H9 (cell line): ENCODE data around the gene LY6G6F. TPM values are rescaled to one million over a fixed set of nuclear protein-coding genes. Genes with fewer than 3 reads are reported as not detected.
A peak's percentile ranks its signal among the peaks of the same experiment; 100 is the strongest.

Experiments
- DNase-seq: peaks from one replicate; pipeline ENCODE4 v3.0.0-alpha.2; 2017
- H2AFZ ChIP-seq: one replicate; pipeline ENCODE4 v1.6.1; 2013; ENCODE audit warnings: mild to moderate bottlenecking, low read length, control low read depth, moderate library complexity
- H2AK5ac ChIP-seq: 2 replicates; pipeline ENCODE4 v1.6.1; 2013; ENCODE audit warnings: low read length, control low read depth, mixed read lengths; ENCODE audit not compliant: insufficient read length
- H2BK120ac ChIP-seq: one replicate; pipeline ENCODE4 v1.6.1; 2013; ENCODE audit warnings: low read depth, mild to moderate bottlenecking, low read length, control low read depth, inconsistent platforms; ENCODE audit not compliant: poor library complexity, severe bottlenecking
- H2BK12ac ChIP-seq: 2 replicates; pipeline ENCODE4 v1.6.1; 2013; ENCODE audit warnings: low read length, control low read depth, mixed read lengths, low read depth; ENCODE audit not compliant: insufficient read length
- H2BK15ac ChIP-seq: 2 replicates; pipeline ENCODE4 v1.6.1; 2013; ENCODE audit warnings: low read depth, low read length, control low read depth
- H2BK20ac ChIP-seq: one replicate; pipeline ENCODE4 v1.6.1; 2013; ENCODE audit warnings: low read depth, mild to moderate bottlenecking, low read length, control low read depth, inconsistent platforms; ENCODE audit not compliant: poor library complexity, severe bottlenecking
- H2BK5ac ChIP-seq: 2 replicates; pipeline ENCODE4 v1.6.1; 2013; ENCODE audit warnings: low read length, control low read depth, mixed read lengths; ENCODE audit not compliant: insufficient read length
- H3K14ac ChIP-seq: 2 replicates; pipeline ENCODE4 v1.6.1; 2013; ENCODE audit warnings: low read length, control low read depth; ENCODE audit not compliant: insufficient read depth
- H3K18ac ChIP-seq: 2 replicates; pipeline ENCODE4 v1.6.1; 2013; ENCODE audit warnings: low read depth, mild to moderate bottlenecking, mixed read lengths, low read length, control low read depth; ENCODE audit not compliant: insufficient read length
- H3K23ac ChIP-seq: 2 replicates; pipeline ENCODE4 v1.6.1; 2013; ENCODE audit warnings: low read length, control low read depth, mixed read lengths, low read depth; ENCODE audit not compliant: insufficient read length
- H3K23me2 ChIP-seq: 2 replicates; pipeline ENCODE4 v1.6.1; 2013; ENCODE audit warnings: low read depth, mild to moderate bottlenecking, mixed read lengths, low read length, control low read depth; ENCODE audit not compliant: insufficient read length, poor library complexity, severe bottlenecking
- H3K27ac ChIP-seq: 2 replicates; pipeline ENCODE4 v1.5.1; 2013; ENCODE audit warnings: low read length, control low read depth, mixed read lengths, low read depth; ENCODE audit not compliant: insufficient read length
- H3K27me3 ChIP-seq: 2 replicates; pipeline ENCODE4 v1.6.1; 2013; ENCODE audit warnings: low read length, control low read depth, inconsistent platforms; ENCODE audit not compliant: insufficient read depth
- H3K4ac ChIP-seq: 2 replicates; pipeline ENCODE4 v1.6.1; 2013; ENCODE audit warnings: low read depth, mild to moderate bottlenecking, control low read depth, inconsistent platforms, low read length, moderate library complexity
- H3K4me1 ChIP-seq: 2 replicates; pipeline ENCODE4 v1.6.1; 2013; ENCODE audit warnings: low read length, control low read depth, inconsistent platforms; ENCODE audit not compliant: insufficient read depth
- H3K4me2 ChIP-seq: 2 replicates; pipeline ENCODE4 v1.6.1; 2013; ENCODE audit warnings: low read length, control low read depth, mixed read lengths; ENCODE audit not compliant: insufficient read length, insufficient read depth
- H3K56ac ChIP-seq: 2 replicates; pipeline ENCODE4 v1.6.1; 2013; ENCODE audit warnings: low read depth, mild to moderate bottlenecking, mixed read lengths, low read length, control low read depth; ENCODE audit not compliant: insufficient read length
- H3K79me1 ChIP-seq: 2 replicates; pipeline ENCODE4 v1.6.1; 2013; ENCODE audit warnings: low read depth, mild to moderate bottlenecking, moderate library complexity, low read length, control low read depth, inconsistent platforms; ENCODE audit not compliant: insufficient read depth, poor library complexity, severe bottlenecking
- H3K79me2 ChIP-seq: 2 replicates; pipeline ENCODE4 v1.6.1; 2013; ENCODE audit warnings: low read length, control low read depth, inconsistent platforms; ENCODE audit not compliant: insufficient read depth
- H3K9ac ChIP-seq: 2 replicates; pipeline ENCODE4 v1.6.1; 2013; ENCODE audit warnings: low read length, control low read depth, mixed read lengths; ENCODE audit not compliant: insufficient read length; ENCODE audit errors: extremely low read depth
- H3K9me3 ChIP-seq: one replicate; pipeline ENCODE4 v1.6.1; 2013; ENCODE audit warnings: low read depth, low read length, inconsistent platforms; ENCODE audit not compliant: control insufficient read depth
- H3T11ph ChIP-seq: one replicate; pipeline ENCODE4 v1.6.1; 2013; ENCODE audit warnings: mild to moderate bottlenecking, low read length, control low read depth, inconsistent platforms
- H4K20me1 ChIP-seq: one replicate; pipeline ENCODE4 v1.6.1; 2013; ENCODE audit not compliant: control insufficient read depth, insufficient read length, insufficient read depth
- H4K5ac ChIP-seq: 2 replicates; pipeline ENCODE4 v1.6.1; 2013; ENCODE audit warnings: low read depth, mild to moderate bottlenecking, mixed read lengths, low read length, control low read depth; ENCODE audit not compliant: insufficient read length
- H4K8ac ChIP-seq: replicated peaks from 2 replicates; pipeline ENCODE4 v1.6.1; 2013; ENCODE audit warnings: low read length, control low read depth, mixed read lengths, low read depth; ENCODE audit not compliant: insufficient read length
- H4K91ac ChIP-seq: 2 replicates; pipeline ENCODE4 v1.6.1; 2013; ENCODE audit warnings: low read depth, mild to moderate bottlenecking, moderate library complexity, mixed read lengths, low read length, control low read depth; ENCODE audit not compliant: insufficient read length
- H3K27ac Mint-ChIP-seq, 3 experiments: 2 replicates in 2 of 3; 3 replicates in 1 of 3; pipeline ENCODE4 v1.8.0; 2020 to 2021; ENCODE audit warnings: mixed read lengths in 3 of 3, mild to moderate bottlenecking in 1 of 3, moderate library complexity in 1 of 3
- H3K27me3 Mint-ChIP-seq: 2 replicates; pipeline ENCODE4 v1.8.0; 2021; ENCODE audit warnings: low read depth, mild to moderate bottlenecking, moderate library complexity, mixed read lengths
- H3K36me3 Mint-ChIP-seq, 3 experiments: 2 replicates in 2 of 3; 3 replicates in 1 of 3; pipeline ENCODE4 v1.8.0; 2020 to 2021; ENCODE audit warnings: low read depth in 3 of 3, mixed read lengths in 3 of 3; ENCODE audit not compliant: insufficient read depth in 1 of 3
- H3K4me1 Mint-ChIP-seq, 2 experiments: 2 replicates each; pipeline ENCODE4 v1.8.0; 2020; ENCODE audit warnings: mixed read lengths in 2 of 2
- H3K4me3 Mint-ChIP-seq, 2 experiments: 2 replicates in 1 of 2; 3 replicates in 1 of 2; pipeline ENCODE4 v1.8.0; 2020 to 2021; ENCODE audit warnings: mild to moderate bottlenecking in 2 of 2, mixed read lengths in 2 of 2, moderate library complexity in 1 of 2
- H3K9me3 Mint-ChIP-seq, 2 experiments: 2 replicates in 1 of 2; 3 replicates in 1 of 2; pipeline ENCODE4 v1.8.0; 2020; ENCODE audit warnings: mild to moderate bottlenecking in 2 of 2, mixed read lengths in 2 of 2, moderate library complexity in 1 of 2
- CTCF ChIP-seq: fragments of 200-600 bp; sonication (generic); conservative IDR thresholded peaks from 3 replicates; pipeline ENCODE4 v1.8.0; 2021; ENCODE audit warnings: antibody characterized with exemption, mild to moderate bottlenecking
- WGBS: extraction: QIAGEN DNeasy Blood & Tissue Kit; methylation state at CpG from one replicate; pipeline ENCODE4 v1.1.7; 2013; ENCODE audit warnings: missing lambda C conversion rate, low lambda C conversion rate, mixed read lengths; ENCODE audit not compliant: insufficient read length; ENCODE audit errors: extremely low coverage; 5-methylcytosine and 5-hydroxymethylcytosine counted together
- total RNA-seq: library from RNA; stranded (reverse); gene quantifications from 2 replicates; pipeline ENCODE4 v1.2.1, GENCODE V29; 2021

LY6G6F gene
- total RNA-seq, 1 experiment from 2014 or later, result not detected

GRCh38 chr6:31737991-31738979 lies 31.6 kb downstream of the LY6G6F start:
- no peak overlapping the region for H3K9ac ChIP-seq
- peak; percentile 51 for TF ChIP-seq CTCF
- H3K9me3 ChIP-seq, result no peaks in the 10 kb centered on the region
- no peaks in the 10 kb centered on the region for H4K20me1 ChIP-seq
- no peak overlapping the region for H2BK15ac ChIP-seq
- H4K5ac ChIP-seq, result no peak overlapping the region
- no peak overlapping the region for H2BK5ac ChIP-seq
- no peaks in the 10 kb centered on the region for H3K27me3 ChIP-seq
- H3K79me1 ChIP-seq, result no peaks in the 10 kb centered on the region
- no peak overlapping the region for H2AFZ ChIP-seq
- no CpG with 5 or more reads among the region's 6 CpGs for WGBS
- no peaks in the 10 kb centered on the region for H3K27me3 Mint-ChIP-seq
- peaks cover 26 to 37% (median 27%) of the 10 kb centered on the region in 3 experiments for H3K36me3 Mint-ChIP-seq
- no peaks in the 10 kb centered on the region for H3K9me3 Mint-ChIP-seq
- no peak overlapping the region for H3K4me2 ChIP-seq
- H2BK120ac ChIP-seq, result no peak overlapping the region
- H3K18ac ChIP-seq, result no peak overlapping the region
- no peak overlapping the region for H4K91ac ChIP-seq
- peaks cover 16% of the 10 kb centered on the region for H3K4me1 ChIP-seq
- H3K27ac Mint-ChIP-seq, result peak overlapping the region; percentile 71 to 88 (median 84)
- no peak overlapping the region for H3K23ac ChIP-seq
- H2BK20ac ChIP-seq, result no peak overlapping the region
- H4K8ac ChIP-seq, result no peak overlapping the region
- H3K4ac ChIP-seq, result no peak overlapping the region
- no peak overlapping the region for H2BK12ac ChIP-seq
- H3K27ac ChIP-seq, result no peak overlapping the region
- H2AK5ac ChIP-seq, result no peak overlapping the region
- H3K56ac ChIP-seq, result no peak overlapping the region
- no peak overlapping the region for H3T11ph ChIP-seq
- DNase-seq, result peak; percentile 38
- peaks cover 32% of the 10 kb centered on the region for H3K23me2 ChIP-seq
- H3K4me1 Mint-ChIP-seq, result peaks cover 44 to 54% of the 10 kb centered on the region in 2 experiments
- peak overlapping the region; percentile 91 to 98; a peak in 4 of 5 replicates for H3K4me3 Mint-ChIP-seq
- no peak overlapping the region for H3K14ac ChIP-seq
- H3K79me2 ChIP-seq, result peaks cover 6% of the 10 kb centered on the region; the same call in 1 of the 2 replicates
